ENCODE data around the gene FRMPD4.

The FRMPD4 gene

GRCh38 chrX:12379671-12380070 is 241.4 kb downstream of the FRMPD4 start:
- H3K36me3 ChIP-seq (ENCODE audit: insufficient read depth, low read length) = no peaks in the 10 kb centered on the region
- TF ChIP-seq CTCF (IDR thresholded peaks at IDR 0.05; ENCODE audit: low read length) (no peak), EZH2 (IDR thresholded peaks at IDR 0.05; ENCODE audit: borderline replicate concordance, low read length) (no peak)
- H3K79me2 ChIP-seq (ENCODE audit: insufficient read depth, low read length) = no peaks in the 10 kb centered on the region

GRCh38 chrX:12383196-12383595 is 244.9 kb downstream of the FRMPD4 start:
- Histone ChIP-seq H3K36me3 (ENCODE audit: insufficient read depth, low read length) (no peaks in the 10 kb centered on the region), H3F3A (ENCODE audit: insufficient read depth, low read length) (no peaks in the 10 kb centered on the region), H3K9ac (ENCODE audit: low read length) (no peak overlapping the region), H3K27ac (ENCODE audit: low read depth, low read length, poor library complexity, severe bottlenecking) (no peak overlapping the region), H2AFZ (ENCODE audit: low read length) (no peak overlapping the region), H3K79me2 (ENCODE audit: insufficient read depth, low read length) (no peaks in the 10 kb centered on the region), H3K4me3 (ENCODE audit: low read depth, low read length, poor library complexity, severe bottlenecking) (no peak overlapping the region), H3K9me2 (ENCODE audit: low read depth, low read length) (no peaks in the 10 kb centered on the region), H3K4me1 (ENCODE audit: insufficient read depth, low read length, severe bottlenecking) (no peaks in the 10 kb centered on the region), H3K27me3 (ENCODE audit: insufficient read depth, low read length) (no peaks in the 10 kb centered on the region), H3K4me2 (ENCODE audit: low read length) (no peak overlapping the region), H4K20me1 (ENCODE audit: insufficient read depth, low read length) (no peaks in the 10 kb centered on the region), H3K9me3 (ENCODE audit: low read length) (no peaks in the 10 kb centered on the region)
- TF ChIP-seq CTCF (IDR thresholded peaks at IDR 0.05; ENCODE audit: low read length) (peak; percentile 27; the same call in 1 of the 2 replicates), EZH2 (IDR thresholded peaks at IDR 0.05; ENCODE audit: borderline replicate concordance, low read length) (no peak)

More at GRCh38 chrX:12379671-12380070, 241.4 kb downstream of the FRMPD4 start:
- Histone ChIP-seq H3K4me2 (ENCODE audit: low read length) (no peak overlapping the region), H3K4me1 (ENCODE audit: insufficient read depth, low read length, severe bottlenecking) (no peaks in the 10 kb centered on the region), H3K27me3 (ENCODE audit: insufficient read depth, low read length) (no peaks in the 10 kb centered on the region), H3K4me3 (ENCODE audit: low read depth, low read length, poor library complexity, severe bottlenecking) (no peak overlapping the region), H3K27ac (ENCODE audit: low read depth, low read length, poor library complexity, severe bottlenecking) (no peak overlapping the region), H3K9ac (ENCODE audit: low read length) (no peak overlapping the region), H2AFZ (ENCODE audit: low read length) (no peak overlapping the region), H3K9me2 (ENCODE audit: low read depth, low read length) (no peaks in the 10 kb centered on the region), H4K20me1 (ENCODE audit: insufficient read depth, low read length) (no peaks in the 10 kb centered on the region), H3K9me3 (ENCODE audit: low read length) (no peaks in the 10 kb centered on the region), H3F3A (ENCODE audit: insufficient read depth, low read length) (no peaks in the 10 kb centered on the region)

- no peaks in the 10 kb centered on the region for H3K79me2 ChIP-seq (ENCODE audit: insufficient read depth, low read length)
- no peak overlapping the region for H3K9ac ChIP-seq (ENCODE audit: low read length)
- H3K9me2 ChIP-seq (ENCODE audit: low read depth, low read length) = no peaks in the 10 kb centered on the region
- no peak overlapping the region for H3K4me2 ChIP-seq (ENCODE audit: low read length)
- no peaks in the 10 kb centered on the region for H3K4me1 ChIP-seq (ENCODE audit: insufficient read depth, low read length, severe bottlenecking)
- H2AFZ ChIP-seq (ENCODE audit: low read length) = no peak overlapping the region
- no peaks in the 10 kb centered on the region for H3K27me3 ChIP-seq (ENCODE audit: insufficient read depth, low read length)
- no peaks in the 10 kb centered on the region for H3K36me3 ChIP-seq (ENCODE audit: insufficient read depth, low read length)
- H3K9me3 ChIP-seq (ENCODE audit: low read length) = no peaks in the 10 kb centered on the region
- no peak overlapping the region for H3K4me3 ChIP-seq (ENCODE audit: low read depth, low read length, poor library complexity, severe bottlenecking)
- no peaks in the 10 kb centered on the region for H3F3A ChIP-seq (ENCODE audit: insufficient read depth, low read length)
- no peak overlapping the region for H3K27ac ChIP-seq (ENCODE audit: low read depth, low read length, poor library complexity, severe bottlenecking)
- H4K20me1 ChIP-seq (ENCODE audit: insufficient read depth, low read length) = no peaks in the 10 kb centered on the region
- TF ChIP-seq EZH2 (IDR thresholded peaks at IDR 0.05; ENCODE audit: borderline replicate concordance, low read length) = no peak
- TF ChIP-seq CTCF (IDR thresholded peaks at IDR 0.05; ENCODE audit: low read length) = no peak
Observed at GRCh38 chrX:12390301-12390700, 252.0 kb downstream of the FRMPD4 start.
